Loucy (cell line): ENCODE measurements around the gene ARL3.
"Not testable (repeated sequence)": the region's sequence is repeated elsewhere in the genome, so short reads cannot be mapped to it uniquely, and the experiment has no call there.

Experiments used
- H2AFZ ChIP-seq: fragments of 200-600 bp; sonication (generic); 2 replicates; pipeline ENCODE4 v1.6.0; 2016; ENCODE audit warnings: antibody characterized with exemption, mild to moderate bottlenecking, low read length, moderate library complexity
- H3F3A ChIP-seq: fragments of 200-600 bp; 2 replicates; pipeline ENCODE4 v1.6.0; 2016; ENCODE audit warnings: antibody characterized with exemption, low read depth, mild to moderate bottlenecking
- H3K27me3 ChIP-seq: fragments of 200-600 bp; sonication (generic); 2 replicates; pipeline ENCODE4 v1.6.1; 2014; ENCODE audit warnings: low read length, mild to moderate bottlenecking; ENCODE audit not compliant: insufficient read depth, poor library complexity, severe bottlenecking
- H3K36me3 ChIP-seq: fragments of 200-600 bp; sonication (generic); 2 replicates; pipeline ENCODE4 v1.6.1; 2016; ENCODE audit warnings: low read length; ENCODE audit not compliant: insufficient read depth
- H3K4me1 ChIP-seq: fragments of 200-600 bp; sonication (generic); 2 replicates; pipeline ENCODE4 v1.5.1; 2014; ENCODE audit warnings: low read length, mild to moderate bottlenecking; ENCODE audit not compliant: insufficient read depth, poor library complexity, severe bottlenecking
- H3K4me2 ChIP-seq: fragments of 200-600 bp; sonication (generic); 2 replicates; pipeline ENCODE4 v1.6.0; 2014; ENCODE audit warnings: antibody characterized with exemption, low read length, low read depth, mild to moderate bottlenecking; ENCODE audit not compliant: poor library complexity, severe bottlenecking
- H3K4me3 ChIP-seq: fragments of 200-600 bp; sonication (generic); 2 replicates; pipeline ENCODE4 v1.5.1; 2014; ENCODE audit warnings: low read length, mild to moderate bottlenecking, mixed read lengths; ENCODE audit not compliant: poor library complexity, severe bottlenecking
- H3K79me2 ChIP-seq: fragments of 200-600 bp; sonication (generic); 2 replicates; pipeline ENCODE4 v1.6.1; 2014; ENCODE audit warnings: low read length; ENCODE audit not compliant: insufficient read depth
- H3K9ac ChIP-seq: fragments of 200-600 bp; sonication (generic); 2 replicates; pipeline ENCODE4 v1.6.0; 2014; ENCODE audit warnings: mild to moderate bottlenecking, low read depth, low read length, moderate library complexity; ENCODE audit not compliant: poor library complexity, severe bottlenecking
- H3K9me2 ChIP-seq: fragments of 200-600 bp; sonication (generic); replicated peaks from 2 replicates; pipeline ENCODE4 v1.6.1; 2016; ENCODE audit warnings: low read depth, low read length, mixed read lengths
- H3K9me3 ChIP-seq: fragments of 200-600 bp; sonication (generic); 2 replicates; pipeline ENCODE4 v1.6.1; 2014; ENCODE audit warnings: mild to moderate bottlenecking, antibody characterized with exemption, low read length, low read depth; ENCODE audit not compliant: insufficient read depth
- H4K20me1 ChIP-seq: fragments of 200-600 bp; sonication (generic); 2 replicates; pipeline ENCODE4 v1.6.0; 2014; ENCODE audit warnings: antibody characterized with exemption, low read length, mild to moderate bottlenecking; ENCODE audit not compliant: insufficient read depth, poor library complexity, severe bottlenecking
- EZH2phosphoT487 ChIP-seq: fragments of 200-600 bp; IDR thresholded peaks from 2 replicates; pipeline ENCODE4 v1.6.1; 2018; ENCODE audit warnings: antibody characterized with exemption, mild to moderate bottlenecking, moderate library complexity, borderline replicate concordance
- TF ChIP-seq, protein P1 (sequence below): fragments of 200-600 bp; sonication (generic); conservative IDR thresholded peaks from 2 replicates; pipeline ENCODE4 v1.5.1; 2014; ENCODE audit warnings: mild to moderate bottlenecking, antibody characterized with exemption, low read length

The ARL3 gene

DNA sequence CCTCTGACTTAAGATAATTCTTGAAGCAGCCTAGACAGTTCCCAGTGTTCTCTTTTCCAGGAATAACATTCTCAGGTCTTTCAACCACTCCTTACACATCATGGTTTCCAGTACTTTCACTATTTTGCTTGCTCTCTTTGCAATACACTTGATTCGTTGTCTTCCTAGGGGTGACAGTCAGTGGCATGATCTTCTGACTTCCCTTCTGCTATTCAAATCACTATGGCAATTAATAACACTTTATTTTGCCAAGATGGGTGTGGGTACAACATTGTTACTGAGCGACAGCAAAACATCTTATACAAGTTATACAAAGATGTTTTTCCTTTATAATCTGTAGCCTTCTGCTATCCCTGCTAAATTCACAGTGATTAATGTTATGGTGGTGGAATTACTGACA lies 15.3 kb downstream of the ARL3 start:
- Histone ChIP-seq H4K20me1 (no peaks in the 10 kb centered on the region), H3K79me2 (no peaks in the 10 kb centered on the region), H3K9me2 (no peaks in the 10 kb centered on the region), H3K9me3 (no peaks in the 10 kb centered on the region), H3K9ac (no peak overlapping the region), H2AFZ (no peak overlapping the region), H3K27me3 (no peaks in the 10 kb centered on the region), H3K4me3 (no peak overlapping the region), H3K4me1 (no peaks in the 10 kb centered on the region), H3K4me2 (no peak overlapping the region), H3K36me3 (peaks cover 25% of the 10 kb centered on the region; the same call in 1 of the 2 replicates), H3F3A (no peaks in the 10 kb centered on the region)
- TF ChIP-seq, protein P1, sequence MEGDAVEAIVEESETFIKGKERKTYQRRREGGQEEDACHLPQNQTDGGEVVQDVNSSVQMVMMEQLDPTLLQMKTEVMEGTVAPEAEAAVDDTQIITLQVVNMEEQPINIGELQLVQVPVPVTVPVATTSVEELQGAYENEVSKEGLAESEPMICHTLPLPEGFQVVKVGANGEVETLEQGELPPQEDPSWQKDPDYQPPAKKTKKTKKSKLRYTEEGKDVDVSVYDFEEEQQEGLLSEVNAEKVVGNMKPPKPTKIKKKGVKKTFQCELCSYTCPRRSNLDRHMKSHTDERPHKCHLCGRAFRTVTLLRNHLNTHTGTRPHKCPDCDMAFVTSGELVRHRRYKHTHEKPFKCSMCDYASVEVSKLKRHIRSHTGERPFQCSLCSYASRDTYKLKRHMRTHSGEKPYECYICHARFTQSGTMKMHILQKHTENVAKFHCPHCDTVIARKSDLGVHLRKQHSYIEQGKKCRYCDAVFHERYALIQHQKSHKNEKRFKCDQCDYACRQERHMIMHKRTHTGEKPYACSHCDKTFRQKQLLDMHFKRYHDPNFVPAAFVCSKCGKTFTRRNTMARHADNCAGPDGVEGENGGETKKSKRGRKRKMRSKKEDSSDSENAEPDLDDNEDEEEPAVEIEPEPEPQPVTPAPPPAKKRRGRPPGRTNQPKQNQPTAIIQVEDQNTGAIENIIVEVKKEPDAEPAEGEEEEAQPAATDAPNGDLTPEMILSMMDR = no peak
- no peak for TF ChIP-seq EZH2phosphoT487

DNA sequence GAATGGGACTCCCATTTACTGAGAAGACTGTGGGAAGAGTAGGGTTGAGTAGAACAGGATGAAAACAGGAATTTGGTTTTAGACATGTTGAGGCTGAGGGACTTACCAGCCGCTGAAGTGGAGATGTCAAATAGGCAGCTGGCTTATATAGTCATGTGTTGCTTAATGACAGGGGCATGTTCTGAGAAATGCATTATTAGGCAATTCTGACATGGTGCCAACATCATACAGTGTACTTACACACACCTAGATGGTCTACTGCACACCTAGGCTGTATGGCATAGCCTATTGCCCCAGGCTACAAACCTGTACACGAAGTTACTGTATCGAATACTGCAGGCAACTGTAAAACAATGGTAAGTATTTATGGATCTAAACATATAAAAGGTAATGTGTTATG lies 17.5 kb downstream of the ARL3 start:
- H3K9me3 ChIP-seq = no peaks in the 10 kb centered on the region

DNA sequence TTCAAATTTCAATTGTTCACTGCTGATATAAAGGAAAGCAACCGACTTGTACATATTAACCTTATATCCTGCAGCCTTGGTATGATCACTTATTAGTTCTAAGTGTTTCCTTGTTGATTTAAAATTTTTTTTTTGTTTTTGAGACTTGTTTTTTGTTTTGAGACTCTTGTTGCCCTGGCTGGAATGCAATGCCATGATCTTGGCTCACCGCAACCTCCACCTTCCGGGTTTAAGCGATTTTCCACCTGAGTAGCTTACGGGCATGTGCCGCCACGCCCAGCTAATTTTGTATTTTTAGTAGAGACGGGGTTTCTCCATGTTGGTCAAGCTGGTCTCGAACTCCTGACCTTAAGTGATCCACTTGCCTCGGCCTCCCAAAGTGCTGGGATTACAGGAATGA lies 18.8 kb downstream of the ARL3 start:
- H4K20me1 ChIP-seq, H3K9ac ChIP-seq: not testable (repeated sequence)
- H3K36me3 ChIP-seq = peaks cover 25% of the 10 kb centered on the region; the same call in 1 of the 2 replicates

More for the DNA sequence above, 17.5 kb downstream of the ARL3 start:
- Histone ChIP-seq H4K20me1 (no peaks in the 10 kb centered on the region), H2AFZ (no peak overlapping the region), H3F3A (no peaks in the 10 kb centered on the region), H3K4me2 (no peak overlapping the region), H3K4me1 (no peaks in the 10 kb centered on the region), H3K9ac (no peak overlapping the region), H3K4me3 (no peak overlapping the region), H3K36me3 (peaks cover 25% of the 10 kb centered on the region; the same call in 1 of the 2 replicates), H3K9me2 (no peaks in the 10 kb centered on the region), H3K79me2 (no peaks in the 10 kb centered on the region), H3K27me3 (no peaks in the 10 kb centered on the region)
- TF ChIP-seq, protein P1 = no peak
- no peak for TF ChIP-seq EZH2phosphoT487

DNA sequence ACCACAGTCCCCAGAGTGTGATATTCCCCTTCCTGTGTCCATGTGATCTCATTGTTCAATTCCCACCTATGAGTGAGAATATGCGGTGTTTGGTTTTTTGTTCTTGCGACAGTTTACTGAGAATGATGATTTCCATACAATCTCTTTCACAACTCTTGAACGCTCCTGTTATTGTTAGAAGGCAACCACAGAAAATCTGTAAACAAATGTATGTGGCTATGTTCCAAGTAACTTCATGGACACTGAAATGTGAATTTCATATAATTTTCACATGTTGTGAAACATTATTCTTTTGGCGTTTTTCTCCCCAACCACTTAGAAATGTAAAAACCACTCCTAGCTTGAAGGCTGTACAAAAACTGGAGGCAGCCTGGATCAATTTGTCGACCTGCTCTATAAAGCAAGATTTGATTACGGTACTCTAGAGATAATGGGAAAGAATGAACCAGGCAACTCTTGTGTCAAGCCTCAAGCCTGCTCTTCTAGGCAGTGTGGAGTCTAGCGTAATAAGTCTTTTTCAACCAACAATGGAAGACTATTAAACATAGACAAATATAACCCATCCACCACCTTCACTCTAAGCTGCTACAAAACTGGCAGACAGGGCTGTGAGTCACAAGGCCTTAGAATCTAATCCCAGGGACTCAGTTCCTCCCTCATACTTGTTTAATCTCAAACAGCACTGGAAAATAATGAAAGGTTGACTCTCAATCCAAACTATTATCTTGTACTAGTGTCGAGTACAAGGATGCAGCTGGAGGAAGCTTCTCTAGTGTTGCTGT lies 22.7 kb downstream of the ARL3 start:
- Histone ChIP-seq H3K4me2 (no peak overlapping the region), H3K9ac (no peak overlapping the region), H3K36me3 (peaks cover 7% of the 10 kb centered on the region; the same call in 1 of the 2 replicates), H4K20me1 (no peaks in the 10 kb centered on the region), H3K4me1 (no peaks in the 10 kb centered on the region), H3K4me3 (no peak overlapping the region), H2AFZ (no peak overlapping the region), H3K79me2 (no peaks in the 10 kb centered on the region), H3K9me2 (no peaks in the 10 kb centered on the region), H3K27me3 (no peaks in the 10 kb centered on the region), H3K9me3 (no peaks in the 10 kb centered on the region), H3F3A (no peaks in the 10 kb centered on the region)
- TF ChIP-seq EZH2phosphoT487 = no peak
- TF ChIP-seq, protein P1 = no peak

More for the DNA sequence above, 18.8 kb downstream of the ARL3 start:
- not testable (repeated sequence) for H2AFZ ChIP-seq, H3K79me2 ChIP-seq, H3F3A ChIP-seq, H3K4me3 ChIP-seq, H3K9me2 ChIP-seq, H3K4me2 ChIP-seq, H3K9me3 ChIP-seq, H3K27me3 ChIP-seq, H3K4me1 ChIP-seq
